HG03095 (cell line): ENCODE measurements around the gene TPD52L1.

Experiments
- ATAC-seq: cut with Tn5 transposase; IDR thresholded peaks from one replicate; pipeline ENCODE4 v1.9.1; 2021; ENCODE audit warnings: moderate library complexity; ENCODE audit not compliant: unreplicated experiment

TPD52L1 gene

GRCh38 chr6:125173341-125174095 lies 19.9 kb downstream of the TPD52L1 start:
- no peak for ATAC-seq

GRCh38 chr6:125174626-125175025 lies 21.1 kb downstream of the TPD52L1 start:
- ATAC-seq: no peak

GRCh38 chr6:125175466-125176048 lies 22.0 kb downstream of the TPD52L1 start:
- ATAC-seq: no peak

GRCh38 chr6:125182237-125183008 lies 28.9 kb downstream of the TPD52L1 start:
- ATAC-seq: no peak

- no peak for ATAC-seq
These were observed 29.8 kb downstream of the TPD52L1 start for GRCh38 chr6:125183391-125183790.

- no peak for ATAC-seq
These were observed 34.5 kb downstream of the TPD52L1 start for GRCh38 chr6:125188037-125188436.

GRCh38 chr6:125188594-125189203 lies 35.1 kb downstream of the TPD52L1 start:
- no peak for ATAC-seq

- ATAC-seq: no peak
These were observed 35.9 kb downstream of the TPD52L1 start for GRCh38 chr6:125189494-125189893.

GRCh38 chr6:125190667-125191066 lies 37.1 kb downstream of the TPD52L1 start:
- ATAC-seq: no peak

GRCh38 chr6:125191916-125192609 lies 38.5 kb downstream of the TPD52L1 start:
- ATAC-seq: peak; percentile 95

GRCh38 chr6:125192610-125192930 lies 39.0 kb downstream of the TPD52L1 start:
- ATAC-seq: peak; percentile 10

GRCh38 chr6:125193208-125193607 lies 39.6 kb downstream of the TPD52L1 start:
- ATAC-seq: no peak

GRCh38 chr6:125194941-125195340 lies 41.4 kb downstream of the TPD52L1 start:
- ATAC-seq: no peak

GRCh38 chr6:125195526-125195925 lies 42.0 kb downstream of the TPD52L1 start:
- no peak for ATAC-seq

GRCh38 chr6:125196613-125197012 lies 43.0 kb downstream of the TPD52L1 start:
- no peak for ATAC-seq

GRCh38 chr6:125197795-125198269 lies 44.3 kb downstream of the TPD52L1 start:
- no peak for ATAC-seq

GRCh38 chr6:125198398-125198937 lies 44.9 kb downstream of the TPD52L1 start:
- no peak for ATAC-seq

GRCh38 chr6:125200941-125201340 lies 47.4 kb downstream of the TPD52L1 start:
- ATAC-seq: no peak

- no peak for ATAC-seq
These were observed 48.6 kb downstream of the TPD52L1 start for GRCh38 chr6:125201961-125202729.

- no peak for ATAC-seq
These were observed 49.8 kb downstream of the TPD52L1 start for GRCh38 chr6:125203395-125203794.
